K562 (cell line): ENCODE data around the gene DIP2B. TPM values are rescaled to one million over a fixed set of nuclear protein-coding genes. Genes with fewer than 3 reads are reported as not detected.

ENCODE experiments used
- ATAC-seq: fragments of 200-7000 bp; cut with Tn5 transposase; 3 replicates; pipeline ENCODE4 v1.9.1; 2020; ENCODE audit warnings: moderate library complexity
- BruUV-seq: library from RNA; stranded (reverse); fragments of 400-500 nt; replicated peaks from 2 replicates; lab custom pipeline; 2021; lab: Mats Ljungman, UMichigan
- CTCF ChIA-PET: fragments of 300-600 bp; formaldehyde crosslinking; extraction: SDS; loops from one replicate; lab custom pipeline; 2021; ENCODE audit warnings: low intra/inter-chr PET ratio; lab: Yijun Ruan, JAX
- POLR2A ChIA-PET: fragments of 300-600, 350-650 bp; sonication (Branson Sonifier 250); formaldehyde crosslinking; extraction: SDS; loops from one replicate; lab custom pipeline; 2021; ENCODE audit warnings: antibody characterized with exemption, inconsistent platforms; lab: Yijun Ruan, JAX
- DNase-seq, 4 experiments: peaks; one replicate each; pipeline versions ENCODE4 v3.0.0 to v3.0.0-alpha.2; 2011 to 2018; ENCODE audit warnings: low spot score in 3 of 4, mixed read lengths in 3 of 4; ENCODE audit errors: extremely low read depth in 1 of 4
- FAIRE-seq: peaks from 2 replicates; lab custom pipeline; 2011; peaks lifted over from hg19 to GRCh38; lab: Jason Lieb, UNC
- H2AFZ ChIP-seq: 2 replicates; pipeline ENCODE4 v1.6.0; 2011; ENCODE audit warnings: low read depth, low read length, control low read depth, inconsistent platforms
- H3K27ac ChIP-seq: fragments of 200-600 bp; 3 replicates; pipeline ENCODE4 v1.8.0; 2011; ENCODE audit warnings: low read depth, mild to moderate bottlenecking, control low read depth, inconsistent platforms, low read length, moderate library complexity, mixed read lengths; ENCODE audit errors: extremely low read depth
- H3K27me3 ChIP-seq, 2 experiments: fragments of 300-600 bp in 1 of 2; 2 replicates in 1 of 2; 3 replicates in 1 of 2; pipeline versions ENCODE4 v1.6.0 to v1.8.0; 2011; ENCODE audit warnings: inconsistent platforms in 2 of 2, low read length in 2 of 2, mild to moderate bottlenecking in 1 of 2, mixed read lengths in 1 of 2, moderate library complexity in 1 of 2; ENCODE audit not compliant: control insufficient read depth in 2 of 2, insufficient read depth in 2 of 2
- H3K36me3 ChIP-seq: fragments of 300-600 bp; 3 replicates; pipeline ENCODE4 v1.8.0; 2011; ENCODE audit warnings: mild to moderate bottlenecking, low read length, inconsistent platforms; ENCODE audit not compliant: control insufficient read depth, insufficient read depth
- H3K4me1 ChIP-seq, 2 experiments: fragments of 200-600 bp in 1 of 2; replicated peaks in 1 of 2; 2 replicates in 1 of 2; 3 replicates in 1 of 2; pipeline versions ENCODE4 v1.5.1 to v1.8.0; 2011; ENCODE audit warnings: inconsistent platforms in 2 of 2, low read length in 2 of 2, mild to moderate bottlenecking in 1 of 2, mixed read lengths in 1 of 2, moderate library complexity in 1 of 2; ENCODE audit not compliant: control insufficient read depth in 2 of 2, insufficient read depth in 2 of 2
- H3K4me2 ChIP-seq: 2 replicates; pipeline ENCODE4 v1.6.1; 2011; ENCODE audit warnings: low read length, control low read depth, inconsistent platforms, mixed read lengths; ENCODE audit not compliant: insufficient read depth
- H3K4me3 ChIP-seq: fragments of 200-600 bp; sonication (generic), shearing (Covaris generic); 2 replicates; pipeline ENCODE4 v1.5.1; 2016; ENCODE audit warnings: control low read depth, inconsistent platforms
- H3K79me2 ChIP-seq: fragments of 200-600 bp; 3 replicates; pipeline ENCODE4 v1.8.0; 2011; ENCODE audit warnings: low read length, inconsistent platforms; ENCODE audit not compliant: control insufficient read depth, insufficient read depth
- H3K9ac ChIP-seq, 2 experiments: 2 replicates each; pipeline versions ENCODE4 v1.6.0 to v1.6.1; 2011; ENCODE audit warnings: low read depth in 2 of 2, low read length in 2 of 2, control low read depth in 1 of 2, inconsistent platforms in 1 of 2, mild to moderate bottlenecking in 1 of 2, mixed read lengths in 1 of 2; ENCODE audit not compliant: insufficient read depth in 1 of 2
- H3K9me1 ChIP-seq: one replicate; pipeline ENCODE4 v1.6.0; 2011; ENCODE audit warnings: inconsistent platforms, mild to moderate bottlenecking, low read length, moderate library complexity; ENCODE audit not compliant: control insufficient read depth, insufficient read depth
- H3K9me3 ChIP-seq: replicated peaks from 2 replicates; pipeline ENCODE4 v1.5.1; 2011; ENCODE audit warnings: low read depth, low read length, inconsistent platforms; ENCODE audit not compliant: control insufficient read depth, insufficient read depth
- H4K20me1 ChIP-seq: replicated peaks from 2 replicates; pipeline ENCODE4 v1.6.1; 2011; ENCODE audit warnings: low read length, inconsistent platforms, mixed read lengths; ENCODE audit not compliant: control insufficient read depth, insufficient read depth
- CBX5 ChIP-seq: IDR thresholded peaks from 2 replicates; pipeline ENCODE4 v1.6.1; 2014; ENCODE audit warnings: low read depth, borderline replicate concordance
- CHD4 ChIP-seq: fragments of 200-600 bp; sonication (generic); IDR thresholded peaks from 3 replicates; pipeline ENCODE4 v1.6.1; 2012; ENCODE audit warnings: low read depth, mild to moderate bottlenecking, mixed read lengths, low read length, inconsistent platforms; ENCODE audit not compliant: insufficient read depth, insufficient replicate concordance, poor library complexity, severe bottlenecking
- ELK1 ChIP-seq: sonication (generic); formaldehyde crosslinking; IDR thresholded peaks from 2 replicates; pipeline ENCODE4 v1.8.1; 2022; ENCODE audit warnings: missing genetic modification reagents
- HOXB6 ChIP-seq: fragments of 250-450 bp; sonication (Bioruptor Pico); IDR thresholded peaks from 2 replicates; pipeline ENCODE4 v1.5.1; 2022; ENCODE audit warnings: mild to moderate bottlenecking, borderline replicate concordance
- KLF16 ChIP-seq: IDR thresholded peaks from 2 replicates; pipeline ENCODE4 v1.6.1; 2016; ENCODE audit warnings: antibody characterized with exemption
- MCM3 ChIP-seq: fragments of 450-650 bp; IDR thresholded peaks from 2 replicates; pipeline ENCODE4 v1.6.1; 2016
- RBM17 ChIP-seq: fragments of 200-400 bp; formaldehyde crosslinking; IDR thresholded peaks from 2 replicates; pipeline ENCODE4 v1.6.1; 2017; ENCODE audit warnings: low read depth, mild to moderate bottlenecking, low read length, borderline replicate concordance
- TEAD2 ChIP-seq: fragments of 450-650 bp; IDR thresholded peaks from 2 replicates; pipeline ENCODE4 v1.6.1; 2016; ENCODE audit warnings: missing genetic modification characterization, control low read depth, missing compliant biosample characterization
- ZNF3 ChIP-seq: fragments of 250-450 bp; sonication (Bioruptor Pico); IDR thresholded peaks from 2 replicates; pipeline ENCODE4 v1.5.0; 2021; ENCODE audit warnings: mild to moderate bottlenecking, moderate library complexity
- ZNF354B ChIP-seq: fragments of 250-450 bp; sonication (Bioruptor Pico); IDR thresholded peaks from 2 replicates; pipeline ENCODE4 v1.4.0; 2020
- WGBS: fragments of 100-300 bp; shearing (Covaris generic); methylation state at CpG from one replicate; pipeline ENCODE4 v1.1.6; 2016; ENCODE audit warnings: low coverage, mixed read lengths; ENCODE audit not compliant: insufficient coverage; ENCODE audit errors: missing lambda C conversion rate; 5-methylcytosine and 5-hydroxymethylcytosine counted together
- in situ Hi-C: fragments of 300-500 bp; cut with MboI; formaldehyde crosslinking; loops from 4 replicates; pipeline ENCODE4 v1.15.0; 2018; ENCODE audit warnings: inconsistent platforms, mixed read lengths
- intact Hi-C: fragments of 100-400 bp; cut with micrococcal nuclease; formaldehyde crosslinking; loops from 2 replicates; pipeline ENCODE4 v1.14.2; 2022
- polyA plus RNA-seq, 8 experiments: library from polyadenylated mRNA; depleted of rRNA in 4 of 8; stranded (reverse) in 5 of 8; unstranded in 3 of 8; fragments of >200 nt; fragmentation: Nextera tagmentation in 2 of 8; fragmentation: Illumina TruSeq in 1 of 8; extraction: Ambion mirVana in 2 of 8; extraction: Trizol in 1 of 8; gene quantifications; 2 replicates each; pipeline versions ENCODE4 v1.2.1 to v1.2.3, GENCODE V29; 2011 to 2014; ENCODE audit warnings: inconsistent platforms in 1 of 8, missing spikeins in 1 of 8
- total RNA-seq, 7 experiments: library from RNA; depleted of rRNA in 6 of 7; stranded (reverse); fragments of >200 nt in 6 of 7; fragmentation: Illumina TruSeq in 2 of 7; extraction: Trizol in 2 of 7; gene quantifications; 2 replicates each; pipeline versions ENCODE4 v1.2.1 to v1.2.3, GENCODE V29; 2011 to 2021; ENCODE audit warnings: low replicate concordance in 1 of 7
- TF ChIP-seq, protein P1 (sequence below): fragments of 150-350 bp; conservative IDR thresholded peaks from 2 replicates; pipeline ENCODE4 v1.6.1; 2014; ENCODE audit warnings: low read length

Gene DIP2B
- total and polyA plus RNA-seq, 9 of the 15 experiments (the other 6 are each of a cell fraction or from before 2014, with no cell fraction given) = 4.6 to 26.1 (median 18.8) TPM

DNA sequence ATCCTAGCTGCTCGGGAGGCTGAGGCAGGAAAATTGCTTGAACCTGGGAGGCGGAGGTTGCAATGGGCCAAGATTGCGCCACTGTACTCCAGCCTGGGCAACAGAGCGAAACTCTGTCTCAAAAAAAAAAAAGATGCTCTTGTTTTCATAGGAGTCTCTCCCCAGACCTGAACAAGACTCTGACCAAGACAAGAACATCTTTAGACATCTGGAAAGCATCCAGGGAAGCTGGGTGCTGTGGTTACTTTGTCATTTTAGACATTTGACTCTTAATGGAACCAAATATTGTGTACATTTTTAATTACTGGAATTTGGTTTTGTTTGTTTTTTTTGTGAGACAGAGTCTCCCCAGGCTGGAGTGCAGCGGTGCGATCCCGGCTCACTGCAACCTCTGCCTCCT, 238.0 kb downstream of the DIP2B start:
- no peak for ATAC-seq
- intact Hi-C loops = no loop called here
- BruUV-seq = no TSS peak
- no peaks in the 10 kb centered on the region for H3K79me2 ChIP-seq
- no peak overlapping the region for H3K27ac ChIP-seq
- H3K9me3 ChIP-seq = no peaks in the 10 kb centered on the region
- no peak overlapping the region for H3K4me3 ChIP-seq
- ChIA-PET CTCF (no interaction called here), POLR2A (interaction anchor here (0.6 kb wide), 1 partner anchor 1195 kb away, joined by 3 read pairs; no protein-coding TSS in a partner anchor)
- no peak for DNase-seq
- H3K4me1 ChIP-seq = no peaks in the 10 kb centered on the region
- H3K4me2 ChIP-seq = no peak overlapping the region
- peaks cover 76% of the 10 kb centered on the region for H3K36me3 ChIP-seq
- H3K9me1 ChIP-seq = no peaks in the 10 kb centered on the region
- H3K9ac ChIP-seq = no peak overlapping the region
- no peak for TF ChIP-seq HOXB6 (CRISPR knock-in tag)
- no peak for TF ChIP-seq MCM3
- no peak for TF ChIP-seq ZNF3 (CRISPR knock-in tag)
- TF ChIP-seq CHD4 = no peak
- TF ChIP-seq, protein P1, sequence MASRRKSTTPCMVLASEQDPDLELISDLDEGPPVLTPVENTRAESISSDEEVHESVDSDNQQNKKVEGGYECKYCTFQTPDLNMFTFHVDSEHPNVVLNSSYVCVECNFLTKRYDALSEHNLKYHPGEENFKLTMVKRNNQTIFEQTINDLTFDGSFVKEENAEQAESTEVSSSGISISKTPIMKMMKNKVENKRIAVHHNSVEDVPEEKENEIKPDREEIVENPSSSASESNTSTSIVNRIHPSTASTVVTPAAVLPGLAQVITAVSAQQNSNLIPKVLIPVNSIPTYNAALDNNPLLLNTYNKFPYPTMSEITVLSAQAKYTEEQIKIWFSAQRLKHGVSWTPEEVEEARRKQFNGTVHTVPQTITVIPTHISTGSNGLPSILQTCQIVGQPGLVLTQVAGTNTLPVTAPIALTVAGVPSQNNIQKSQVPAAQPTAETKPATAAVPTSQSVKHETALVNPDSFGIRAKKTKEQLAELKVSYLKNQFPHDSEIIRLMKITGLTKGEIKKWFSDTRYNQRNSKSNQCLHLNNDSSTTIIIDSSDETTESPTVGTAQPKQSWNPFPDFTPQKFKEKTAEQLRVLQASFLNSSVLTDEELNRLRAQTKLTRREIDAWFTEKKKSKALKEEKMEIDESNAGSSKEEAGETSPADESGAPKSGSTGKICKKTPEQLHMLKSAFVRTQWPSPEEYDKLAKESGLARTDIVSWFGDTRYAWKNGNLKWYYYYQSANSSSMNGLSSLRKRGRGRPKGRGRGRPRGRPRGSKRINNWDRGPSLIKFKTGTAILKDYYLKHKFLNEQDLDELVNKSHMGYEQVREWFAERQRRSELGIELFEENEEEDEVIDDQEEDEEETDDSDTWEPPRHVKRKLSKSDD = no peak
- TF ChIP-seq KLF16 = no peak
- TF ChIP-seq RBM17 = no peak
- TF ChIP-seq ELK1 (CRISPR knock-in tag) = no peak
- TF ChIP-seq CBX5 = no peak
- TF ChIP-seq TEAD2 = no peak
- no peak for TF ChIP-seq ZNF354B (CRISPR knock-in tag)
- TF ChIP-seq, all 486 proteins: peak for 0
- WGBS = 95% methylated on average over 7 of the region's 7 CpGs
- Histone ChIP-seq H3K27me3 (no peaks in the 10 kb centered on the region), H4K20me1 (no peaks in the 10 kb centered on the region), H2AFZ (no peak overlapping the region)
- FAIRE-seq = no peak
- in situ Hi-C loops = loop anchor here (10.0 kb wide), 1 partner anchor 238 kb away; the partner anchor contains the start of gene DIP2B
